ENCODE measurements around the gene BCKDK. TPM values are rescaled to one million over a fixed set of nuclear protein-coding genes. Genes with fewer than 3 reads are reported as not detected.

Gene BCKDK
- total RNA-seq, 1 donor: 28.1 TPM

DNA sequence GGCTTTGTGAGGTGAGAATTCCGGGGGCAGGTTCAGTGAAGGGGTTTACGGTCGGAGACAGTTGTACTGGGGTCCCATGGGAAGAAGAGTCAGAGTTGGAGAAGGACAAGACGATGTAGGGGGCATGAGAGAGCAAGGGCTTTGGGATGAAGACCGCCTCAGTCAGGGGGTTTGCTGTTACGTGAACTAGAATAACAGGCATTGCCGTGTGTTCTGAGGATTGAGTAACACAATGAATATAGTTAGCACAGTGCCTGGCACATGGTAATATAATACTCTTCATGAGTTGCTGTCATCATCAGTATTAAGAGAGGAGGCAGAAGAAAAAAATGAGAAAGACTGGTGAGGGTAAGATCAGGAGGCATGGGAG is 33.4 kb upstream of the BCKDK start:
- DNase-seq (ENCODE audit: low read depth): peak; percentile 36
- TF ChIP-seq, protein P1, sequence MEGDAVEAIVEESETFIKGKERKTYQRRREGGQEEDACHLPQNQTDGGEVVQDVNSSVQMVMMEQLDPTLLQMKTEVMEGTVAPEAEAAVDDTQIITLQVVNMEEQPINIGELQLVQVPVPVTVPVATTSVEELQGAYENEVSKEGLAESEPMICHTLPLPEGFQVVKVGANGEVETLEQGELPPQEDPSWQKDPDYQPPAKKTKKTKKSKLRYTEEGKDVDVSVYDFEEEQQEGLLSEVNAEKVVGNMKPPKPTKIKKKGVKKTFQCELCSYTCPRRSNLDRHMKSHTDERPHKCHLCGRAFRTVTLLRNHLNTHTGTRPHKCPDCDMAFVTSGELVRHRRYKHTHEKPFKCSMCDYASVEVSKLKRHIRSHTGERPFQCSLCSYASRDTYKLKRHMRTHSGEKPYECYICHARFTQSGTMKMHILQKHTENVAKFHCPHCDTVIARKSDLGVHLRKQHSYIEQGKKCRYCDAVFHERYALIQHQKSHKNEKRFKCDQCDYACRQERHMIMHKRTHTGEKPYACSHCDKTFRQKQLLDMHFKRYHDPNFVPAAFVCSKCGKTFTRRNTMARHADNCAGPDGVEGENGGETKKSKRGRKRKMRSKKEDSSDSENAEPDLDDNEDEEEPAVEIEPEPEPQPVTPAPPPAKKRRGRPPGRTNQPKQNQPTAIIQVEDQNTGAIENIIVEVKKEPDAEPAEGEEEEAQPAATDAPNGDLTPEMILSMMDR (IDR thresholded peaks at IDR 0.05; ENCODE audit: insufficient read depth, low read depth, low read length): no peak
- H3K4me3 ChIP-seq (ENCODE audit: low read depth, low read length): peak overlapping the region; percentile 95

DNA sequence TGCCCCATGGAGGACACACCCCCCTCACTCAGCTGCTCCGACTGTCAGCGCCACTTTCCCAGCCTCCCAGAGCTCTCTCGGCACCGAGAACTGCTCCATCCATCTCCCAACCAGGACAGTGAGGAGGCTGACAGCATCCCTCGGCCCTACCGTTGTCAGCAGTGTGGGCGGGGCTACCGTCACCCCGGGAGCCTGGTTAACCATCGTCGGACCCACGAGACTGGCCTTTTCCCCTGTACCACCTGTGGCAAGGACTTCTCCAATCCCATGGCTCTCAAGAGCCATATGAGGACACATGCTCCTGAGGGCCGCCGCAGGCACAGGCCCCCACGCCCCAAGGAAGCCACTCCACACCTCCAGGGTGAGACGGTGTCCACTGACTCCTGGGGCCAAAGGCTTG is 31.9 kb upstream of the BCKDK start:
- no peak overlapping the region for H3K4me3 ChIP-seq (ENCODE audit: low read depth, low read length)
- DNase-seq (ENCODE audit: low read depth): no peak
- TF ChIP-seq, protein P1 (IDR thresholded peaks at IDR 0.05; ENCODE audit: insufficient read depth, low read depth, low read length): no peak

- DNase-seq (ENCODE audit: low read depth): no peak
- TF ChIP-seq, protein P1 (IDR thresholded peaks at IDR 0.05; ENCODE audit: insufficient read depth, low read depth, low read length): no peak
- H3K4me3 ChIP-seq (ENCODE audit: low read depth, low read length): no peak overlapping the region
Observed at GRCh38 chr16:31077024-31077423, 31.2 kb upstream of the BCKDK start.

DNA sequence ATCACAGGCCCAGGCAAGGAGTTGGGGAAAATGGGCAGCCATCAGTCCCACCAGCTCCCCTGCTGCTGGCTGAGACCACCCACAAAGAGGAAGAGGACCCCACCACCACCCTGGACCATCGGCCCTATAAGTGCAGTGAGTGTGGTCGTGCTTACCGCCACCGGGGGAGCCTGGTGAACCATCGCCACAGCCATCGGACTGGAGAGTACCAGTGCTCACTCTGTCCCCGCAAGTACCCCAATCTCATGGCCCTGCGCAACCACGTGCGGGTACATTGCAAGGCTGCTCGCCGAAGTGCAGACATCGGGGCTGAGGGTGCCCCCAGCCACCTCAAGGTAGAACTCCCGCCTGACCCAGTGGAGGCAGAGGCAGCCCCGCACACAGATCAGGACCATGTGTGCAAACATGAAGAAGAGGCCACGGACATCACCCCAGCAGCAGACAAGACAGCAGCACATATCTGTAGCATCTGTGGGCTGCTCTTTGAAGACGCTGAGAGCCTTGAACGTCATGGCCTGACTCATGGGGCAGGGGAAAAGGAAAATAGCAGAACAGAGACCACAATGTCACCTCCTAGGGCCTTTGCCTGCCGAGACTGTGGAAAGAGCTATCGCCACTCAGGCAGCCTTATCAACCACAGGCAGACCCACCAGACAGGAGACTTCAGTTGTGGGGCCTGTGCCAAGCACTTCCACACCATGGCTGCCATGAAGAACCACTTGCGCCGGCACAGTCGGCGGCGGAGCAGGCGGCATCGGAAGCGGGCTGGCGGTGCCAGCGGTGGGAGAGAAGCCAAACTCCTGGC is 30.4 kb upstream of the BCKDK start:
- DNase-seq (ENCODE audit: low read depth): no peak
- no peak overlapping the region for H3K4me3 ChIP-seq (ENCODE audit: low read depth, low read length)
- TF ChIP-seq, protein P1 (IDR thresholded peaks at IDR 0.05; ENCODE audit: insufficient read depth, low read depth, low read length): no peak

GRCh38 chr16:31078597-31079341 is 29.4 kb upstream of the BCKDK start:
- H3K4me3 ChIP-seq (ENCODE audit: low read depth, low read length): no peak overlapping the region
- DNase-seq (ENCODE audit: low read depth): no peak
- TF ChIP-seq, protein P1 (IDR thresholded peaks at IDR 0.05; ENCODE audit: insufficient read depth, low read depth, low read length): no peak

DNA sequence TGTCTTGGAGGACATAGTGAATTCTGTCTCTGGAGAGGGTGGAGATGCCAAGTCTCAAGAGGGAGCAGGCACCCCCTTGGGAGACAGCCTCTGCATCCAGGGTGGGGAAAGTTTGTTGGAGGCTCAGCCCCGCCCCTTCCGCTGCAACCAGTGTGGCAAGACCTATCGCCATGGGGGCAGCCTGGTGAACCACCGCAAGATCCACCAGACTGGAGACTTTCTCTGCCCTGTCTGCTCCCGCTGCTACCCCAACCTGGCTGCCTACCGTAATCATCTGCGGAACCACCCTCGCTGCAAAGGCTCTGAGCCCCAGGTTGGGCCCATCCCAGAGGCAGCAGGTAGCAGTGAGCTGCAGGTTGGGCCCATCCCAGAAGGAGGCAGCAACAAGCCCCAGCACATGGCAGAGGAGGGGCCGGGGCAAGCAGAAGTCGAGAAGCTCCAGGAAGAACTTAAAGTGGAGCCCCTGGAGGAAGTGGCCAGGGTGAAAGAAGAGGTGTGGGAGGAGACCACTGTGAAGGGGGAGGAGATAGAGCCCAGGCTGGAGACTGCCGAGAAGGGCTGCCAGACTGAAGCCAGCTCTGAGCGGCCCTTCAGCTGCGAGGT is 28.7 kb upstream of the BCKDK start:
- no peak for DNase-seq (ENCODE audit: low read depth)
- H3K4me3 ChIP-seq (ENCODE audit: low read depth, low read length): no peak overlapping the region
- TF ChIP-seq, protein P1 (IDR thresholded peaks at IDR 0.05; ENCODE audit: insufficient read depth, low read depth, low read length): no peak
